ENCODE results near the gene WHRN.

DNA sequence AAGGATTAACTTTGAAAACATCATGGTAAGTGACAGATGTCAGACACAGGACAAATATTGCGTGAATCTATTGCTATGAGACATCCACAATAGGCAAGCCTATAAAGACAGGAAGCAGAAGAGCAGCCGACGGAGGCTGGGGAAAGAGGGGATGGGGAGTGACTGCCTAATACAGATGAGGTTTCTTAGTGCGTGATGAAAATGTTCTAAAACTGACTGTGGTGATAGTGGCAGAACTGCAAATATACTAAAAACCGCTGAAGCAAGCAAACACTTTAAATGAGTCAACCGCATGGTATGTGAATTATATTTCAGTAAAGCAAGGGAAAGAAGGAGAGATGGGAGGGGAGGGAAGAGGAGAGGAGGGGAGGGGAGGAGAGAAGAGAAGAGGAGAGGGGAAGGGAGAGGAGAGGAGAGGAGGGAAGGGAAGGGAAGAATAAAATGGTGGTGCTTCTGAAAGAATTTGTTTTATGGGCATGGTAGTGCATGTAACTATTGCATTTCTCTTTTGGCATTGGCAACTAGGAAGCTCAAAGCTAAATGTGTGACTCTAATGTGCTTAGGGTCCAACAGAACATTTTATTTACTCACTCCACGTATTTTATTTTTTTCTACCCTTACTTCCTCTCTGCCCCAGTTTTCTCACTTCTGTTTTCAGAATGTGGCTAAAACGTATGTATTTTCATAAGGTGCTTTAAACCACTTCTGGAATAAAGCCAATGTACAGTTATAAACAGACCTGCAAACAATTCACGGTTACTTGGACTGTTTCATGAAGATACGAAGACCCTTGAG lies 138.7 kb downstream of the WHRN start:
- TF ChIP-seq, protein P1, sequence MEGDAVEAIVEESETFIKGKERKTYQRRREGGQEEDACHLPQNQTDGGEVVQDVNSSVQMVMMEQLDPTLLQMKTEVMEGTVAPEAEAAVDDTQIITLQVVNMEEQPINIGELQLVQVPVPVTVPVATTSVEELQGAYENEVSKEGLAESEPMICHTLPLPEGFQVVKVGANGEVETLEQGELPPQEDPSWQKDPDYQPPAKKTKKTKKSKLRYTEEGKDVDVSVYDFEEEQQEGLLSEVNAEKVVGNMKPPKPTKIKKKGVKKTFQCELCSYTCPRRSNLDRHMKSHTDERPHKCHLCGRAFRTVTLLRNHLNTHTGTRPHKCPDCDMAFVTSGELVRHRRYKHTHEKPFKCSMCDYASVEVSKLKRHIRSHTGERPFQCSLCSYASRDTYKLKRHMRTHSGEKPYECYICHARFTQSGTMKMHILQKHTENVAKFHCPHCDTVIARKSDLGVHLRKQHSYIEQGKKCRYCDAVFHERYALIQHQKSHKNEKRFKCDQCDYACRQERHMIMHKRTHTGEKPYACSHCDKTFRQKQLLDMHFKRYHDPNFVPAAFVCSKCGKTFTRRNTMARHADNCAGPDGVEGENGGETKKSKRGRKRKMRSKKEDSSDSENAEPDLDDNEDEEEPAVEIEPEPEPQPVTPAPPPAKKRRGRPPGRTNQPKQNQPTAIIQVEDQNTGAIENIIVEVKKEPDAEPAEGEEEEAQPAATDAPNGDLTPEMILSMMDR (conservative IDR thresholded peaks at IDR 0.05) = no peak
- no peak for TF ChIP-seq EZH2 (IDR thresholded peaks at IDR 0.05; ENCODE audit: low read depth)

Measured in PC-9 (cell line).